Measurements from ENCODE around the gene CEP43.

GRCh38 chr6:167030222-167031072 is 31.2 kb downstream of the CEP43 start:
- TF ChIP-seq GATA3 (IDR thresholded peaks at IDR 0.05; ENCODE audit: low read depth, low read length) (no peak), GATA2 (IDR thresholded peaks at IDR 0.05; ENCODE audit: low read depth, low read length) (0 out of 2 replicates have a peak, but pooled peaks have one; percentile 6)
